Measurements from ENCODE around the gene SSBP3. TPM values are rescaled to one million over a fixed set of nuclear protein-coding genes. Genes with fewer than 3 reads are reported as not detected.

Gene SSBP3
- total and polyA plus RNA-seq, 5 donors: 25.4 to 55.8 (median 32.5) TPM

DNA sequence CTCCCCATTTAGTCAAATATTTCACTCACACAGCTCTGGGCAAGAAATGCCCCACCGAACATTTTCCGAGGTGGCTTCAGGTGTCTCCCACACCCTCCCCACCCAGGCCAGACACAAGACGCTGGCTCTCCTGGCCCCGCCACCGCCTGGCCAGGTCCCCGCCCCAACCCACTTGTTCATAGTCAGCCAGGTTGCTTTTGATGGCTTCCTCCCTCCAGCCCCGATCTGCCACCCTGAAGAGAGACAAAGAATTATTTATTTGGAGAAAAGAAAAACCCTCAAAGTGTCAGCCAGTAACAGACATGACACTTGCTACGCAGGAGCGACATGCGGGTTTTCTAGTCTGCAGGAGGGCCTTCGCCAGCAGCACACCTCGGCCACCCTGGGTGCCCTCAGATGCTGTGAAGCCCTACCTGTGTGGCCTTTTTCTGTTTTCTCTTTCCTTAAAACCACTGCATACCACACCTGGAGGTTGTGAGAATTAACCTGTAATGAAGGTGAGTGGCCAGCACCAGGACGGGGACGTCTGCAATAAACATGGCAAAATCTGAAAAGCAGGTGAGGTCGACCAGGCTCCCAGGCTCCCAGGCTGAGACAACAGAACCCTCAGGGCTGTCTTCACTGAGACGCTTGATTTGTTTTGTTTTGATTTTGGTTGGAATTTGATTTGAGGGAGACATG, 27.2 kb downstream of the SSBP3 start:
- DNase-seq (no peak), ATAC-seq (no peak)
- no peak overlapping the region for H3K27ac ChIP-seq (ENCODE audit: low read length)
- H3K27me3 ChIP-seq (ENCODE audit: control insufficient read depth, insufficient read depth): no peaks in the 10 kb centered on the region
- no peaks in the 10 kb centered on the region for H3K9me3 ChIP-seq (ENCODE audit: control insufficient read depth, low read length)
- 80% methylated on average over 16 of the region's 16 CpGs for WGBS
- H3K4me1 ChIP-seq (ENCODE audit: control insufficient read depth, insufficient read depth, low read length): peaks cover 31% of the 10 kb centered on the region
- H3K4me3 ChIP-seq (ENCODE audit: low read length): no peak overlapping the region
- intact Hi-C loops (cut with DNase I): no loop called here

- Histone ChIP-seq H3K4me3 (ENCODE audit: low read length) (no peak overlapping the region), H3K27me3 (ENCODE audit: control insufficient read depth, insufficient read depth) (no peaks in the 10 kb centered on the region), H3K27ac (ENCODE audit: low read length) (no peak overlapping the region), H3K4me1 (ENCODE audit: control insufficient read depth, insufficient read depth, low read length) (peaks cover 33% of the 10 kb centered on the region), H3K9me3 (ENCODE audit: control insufficient read depth, low read length) (no peaks in the 10 kb centered on the region)
- 52% methylated on average over 17 of the region's 17 CpGs for WGBS
- intact Hi-C loops (cut with DNase I): no loop called here
- ATAC-seq (no peak), DNase-seq (no peak)
These were observed 27.9 kb downstream of the SSBP3 start for GRCh38 chr1:54378157-54378873.

DNA sequence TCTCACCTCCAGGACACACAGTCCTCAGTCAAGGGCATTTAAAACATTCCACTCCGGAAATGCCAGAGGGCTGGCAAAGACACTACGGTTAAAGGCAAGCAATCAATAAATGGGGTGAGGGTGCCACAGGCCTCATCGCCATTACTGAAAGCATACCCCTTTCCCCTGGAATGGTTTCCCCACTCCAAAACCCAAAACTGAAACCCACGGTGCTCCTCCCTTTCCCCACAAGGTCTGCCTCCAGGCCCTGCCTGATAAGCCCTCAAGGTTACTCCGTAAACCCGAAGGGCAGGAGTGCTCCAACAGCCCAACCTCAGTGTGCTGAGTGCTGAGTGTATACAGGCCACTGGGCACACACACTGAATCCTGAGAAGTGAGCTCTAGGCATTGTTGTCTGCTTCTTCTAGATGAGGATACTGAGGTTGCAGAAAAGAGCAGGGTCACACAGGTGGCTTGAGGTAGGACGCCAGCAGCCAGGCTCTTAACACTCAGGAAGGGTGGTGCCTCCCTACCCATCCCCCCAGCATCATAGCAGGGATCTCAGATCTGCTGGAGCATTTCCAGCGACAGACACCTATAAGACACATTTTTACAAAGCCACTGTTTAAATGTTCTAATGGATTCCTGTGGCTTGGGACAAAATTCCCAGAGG, 29.0 kb downstream of the SSBP3 start:
- ATAC-seq: no peak
- intact Hi-C loops (cut with DNase I): no loop called here
- DNase-seq: no peak
- Histone ChIP-seq H3K4me3 (ENCODE audit: low read length) (no peak overlapping the region), H3K27ac (ENCODE audit: low read length) (peak overlapping the region; percentile 34), H3K4me1 (ENCODE audit: control insufficient read depth, insufficient read depth, low read length) (peaks cover 34% of the 10 kb centered on the region), H3K27me3 (ENCODE audit: control insufficient read depth, insufficient read depth) (no peaks in the 10 kb centered on the region), H3K9me3 (ENCODE audit: control insufficient read depth, low read length) (no peaks in the 10 kb centered on the region)
- 72% methylated on average over 8 of the region's 8 CpGs for WGBS

DNA sequence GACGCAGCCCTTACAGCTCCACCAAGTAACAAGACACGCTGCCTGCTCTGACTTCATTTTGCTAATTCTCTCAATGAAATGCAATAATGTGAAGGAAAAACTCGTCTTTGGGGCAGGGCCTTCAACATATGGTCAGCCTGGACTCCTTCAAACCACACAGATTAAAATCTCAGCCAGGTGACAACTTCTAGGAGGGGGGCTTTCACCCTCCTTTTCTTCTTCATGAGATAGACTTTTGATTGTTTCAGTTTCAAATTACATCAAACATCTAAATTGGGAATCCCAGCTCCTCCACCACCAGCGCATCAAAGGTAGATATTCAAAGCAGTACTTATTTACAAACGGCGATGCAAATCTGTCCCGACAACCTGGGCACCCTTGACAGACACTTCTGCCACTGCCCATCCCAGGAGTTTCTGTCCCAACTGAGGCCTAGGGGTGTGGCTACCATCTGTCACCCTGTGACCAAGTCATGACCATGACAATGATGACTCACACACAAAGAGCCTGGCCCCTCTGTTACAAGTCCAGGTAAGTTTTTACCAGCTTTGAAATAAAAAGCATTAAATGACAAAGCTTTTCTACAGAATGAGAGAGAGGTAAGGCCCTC, 29.7 kb downstream of the SSBP3 start:
- H3K4me3 ChIP-seq (ENCODE audit: low read length): no peak overlapping the region
- peaks cover 40% of the 10 kb centered on the region for H3K4me1 ChIP-seq (ENCODE audit: control insufficient read depth, insufficient read depth, low read length)
- H3K9me3 ChIP-seq (ENCODE audit: control insufficient read depth, low read length): no peaks in the 10 kb centered on the region
- no peak for DNase-seq
- WGBS: 90% methylated on average over 7 of the region's 7 CpGs
- intact Hi-C loops (cut with DNase I): no loop called here
- peak overlapping the region; percentile 38 for H3K27ac ChIP-seq (ENCODE audit: low read length)
- no peak for ATAC-seq
- no peaks in the 10 kb centered on the region for H3K27me3 ChIP-seq (ENCODE audit: control insufficient read depth, insufficient read depth)

DNA sequence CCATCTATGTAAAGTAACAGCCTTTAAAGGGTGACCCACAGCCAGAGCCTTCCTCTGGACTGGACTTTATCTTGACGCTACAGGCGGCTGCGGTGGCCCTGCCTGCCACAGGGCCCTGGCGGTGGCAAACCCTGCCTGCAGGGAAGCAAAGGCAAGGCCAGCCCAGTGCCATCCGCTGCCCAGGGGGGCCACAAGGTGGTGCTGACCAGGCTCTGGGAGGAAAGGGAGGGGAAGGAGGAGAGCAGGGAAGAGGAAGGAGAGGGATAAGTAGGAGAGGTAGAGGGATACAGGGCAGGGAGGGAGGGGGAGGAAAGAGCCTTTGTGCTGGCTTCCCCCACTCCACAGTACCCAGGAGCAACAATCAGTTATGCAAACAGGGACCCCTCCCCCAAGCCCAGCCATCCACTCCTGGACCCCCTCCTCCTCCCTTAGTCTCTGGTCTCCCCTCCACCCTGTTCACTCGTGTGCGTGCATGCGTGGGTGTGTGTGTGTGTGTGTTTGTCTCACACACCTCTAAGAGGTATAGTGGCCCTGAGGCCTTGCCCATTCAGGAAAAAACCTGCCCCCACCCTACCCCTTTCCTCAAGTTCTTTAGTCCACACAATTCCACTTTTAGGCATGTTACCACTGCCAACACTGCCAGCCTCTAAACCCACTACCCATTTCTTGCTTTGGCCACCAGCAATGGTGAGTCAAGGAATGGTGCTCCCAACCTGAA, 30.3 kb downstream of the SSBP3 start:
- Histone ChIP-seq H3K4me1 (ENCODE audit: control insufficient read depth, insufficient read depth, low read length) (peaks cover 46% of the 10 kb centered on the region), H3K4me3 (ENCODE audit: low read length) (no peak overlapping the region), H3K27me3 (ENCODE audit: control insufficient read depth, insufficient read depth) (no peaks in the 10 kb centered on the region), H3K9me3 (ENCODE audit: control insufficient read depth, low read length) (no peaks in the 10 kb centered on the region), H3K27ac (ENCODE audit: low read length) (peak overlapping the region; percentile 14)
- DNase-seq (peak in 1 of 3 donors; percentile 57), ATAC-seq (no peak)
- intact Hi-C loops (cut with DNase I): no loop called here
- 68% methylated on average over 8 of the region's 8 CpGs for WGBS

DNA sequence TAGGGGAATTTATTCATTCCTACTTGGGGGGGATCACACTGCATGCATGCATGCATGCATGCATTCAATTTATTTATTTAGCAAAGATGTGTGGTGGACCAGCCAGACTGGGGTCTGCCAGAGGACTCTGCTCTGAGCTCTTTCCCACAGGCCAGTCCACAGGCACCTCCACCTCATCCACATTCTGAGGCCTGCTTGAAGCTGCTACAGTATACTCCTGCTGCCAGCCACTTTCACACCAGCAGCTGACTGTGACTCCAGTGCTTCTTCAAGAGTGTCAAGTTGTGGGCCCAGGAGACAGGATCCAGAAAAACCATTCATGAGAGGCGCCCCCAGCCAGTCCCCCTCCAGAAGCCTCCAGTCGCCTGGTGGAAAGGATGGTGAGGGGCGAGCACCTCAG, 30.9 kb downstream of the SSBP3 start:
- intact Hi-C loops (cut with DNase I): no loop called here
- peaks cover 49% of the 10 kb centered on the region for H3K4me1 ChIP-seq (ENCODE audit: control insufficient read depth, insufficient read depth, low read length)
- ATAC-seq (no peak), DNase-seq (peak in 1 of 3 donors; percentile 38)
- no peaks in the 10 kb centered on the region for H3K9me3 ChIP-seq (ENCODE audit: control insufficient read depth, low read length)
- 85% methylated on average over 3 of the region's 3 CpGs for WGBS
- H3K27ac ChIP-seq (ENCODE audit: low read length): peak overlapping the region; percentile 0
- H3K27me3 ChIP-seq (ENCODE audit: control insufficient read depth, insufficient read depth): no peaks in the 10 kb centered on the region
- no peak overlapping the region for H3K4me3 ChIP-seq (ENCODE audit: low read length)

GRCh38 chr1:54374766-54375165, 31.4 kb downstream of the SSBP3 start:
- DNase-seq: peak in 1 of 3 donors; percentile 68
- intact Hi-C loops (cut with DNase I): no loop called here
- Histone ChIP-seq H3K9me3 (ENCODE audit: control insufficient read depth, low read length) (no peaks in the 10 kb centered on the region), H3K27ac (ENCODE audit: low read length) (no peak overlapping the region), H3K27me3 (ENCODE audit: control insufficient read depth, insufficient read depth) (no peaks in the 10 kb centered on the region), H3K4me3 (ENCODE audit: low read length) (no peak overlapping the region), H3K4me1 (ENCODE audit: control insufficient read depth, insufficient read depth, low read length) (peaks cover 44% of the 10 kb centered on the region)
- no peak for ATAC-seq
- WGBS: 36% methylated on average over 8 of the region's 8 CpGs

GRCh38 chr1:54372978-54373377, 33.2 kb downstream of the SSBP3 start:
- no peak overlapping the region for H3K27ac ChIP-seq (ENCODE audit: low read length)
- no peak for ATAC-seq
- no peaks in the 10 kb centered on the region for H3K9me3 ChIP-seq (ENCODE audit: control insufficient read depth, low read length)
- no peak overlapping the region for H3K4me3 ChIP-seq (ENCODE audit: low read length)
- intact Hi-C loops (cut with DNase I): no loop called here
- no peaks in the 10 kb centered on the region for H3K27me3 ChIP-seq (ENCODE audit: control insufficient read depth, insufficient read depth)
- peaks cover 33% of the 10 kb centered on the region for H3K4me1 ChIP-seq (ENCODE audit: control insufficient read depth, insufficient read depth, low read length)
- 88% methylated on average over 8 of the region's 8 CpGs for WGBS
- peak in 1 of 3 donors; percentile 13 for DNase-seq

DNA sequence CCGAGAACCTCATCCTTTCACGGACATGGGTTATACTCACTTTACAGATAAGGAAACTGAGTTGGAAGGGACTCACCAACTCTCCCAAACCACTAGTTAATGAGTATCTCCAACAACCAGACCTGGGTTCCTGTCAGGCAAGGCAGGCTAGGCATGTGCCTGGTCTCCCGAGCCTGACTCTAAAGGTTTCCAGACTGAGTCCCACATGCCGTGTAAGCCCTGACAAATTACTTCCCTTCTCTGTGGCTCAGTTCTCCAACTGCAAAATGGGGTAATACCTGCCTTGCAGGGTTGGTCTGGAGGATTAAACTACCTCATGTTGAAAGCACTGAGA, 34.3 kb downstream of the SSBP3 start:
- H3K27me3 ChIP-seq (ENCODE audit: control insufficient read depth, insufficient read depth): no peaks in the 10 kb centered on the region
- H3K4me3 ChIP-seq (ENCODE audit: low read length): no peak overlapping the region
- no peak for DNase-seq
- H3K9me3 ChIP-seq (ENCODE audit: control insufficient read depth, low read length): no peaks in the 10 kb centered on the region
- ATAC-seq: no peak
- H3K27ac ChIP-seq (ENCODE audit: low read length): no peak overlapping the region
- 63% methylated on average over 4 of the region's 4 CpGs for WGBS
- intact Hi-C loops (cut with DNase I): no loop called here
- peaks cover 28% of the 10 kb centered on the region for H3K4me1 ChIP-seq (ENCODE audit: control insufficient read depth, insufficient read depth, low read length)

GRCh38 chr1:54371038-54371941, 34.9 kb downstream of the SSBP3 start:
- intact Hi-C loops (cut with DNase I): no loop called here
- no peak overlapping the region for H3K4me3 ChIP-seq (ENCODE audit: low read length)
- no peak overlapping the region for H3K27ac ChIP-seq (ENCODE audit: low read length)
- WGBS: 63% methylated on average over 17 of the region's 17 CpGs
- peaks cover 25% of the 10 kb centered on the region for H3K4me1 ChIP-seq (ENCODE audit: control insufficient read depth, insufficient read depth, low read length)
- no peaks in the 10 kb centered on the region for H3K27me3 ChIP-seq (ENCODE audit: control insufficient read depth, insufficient read depth)
- no peaks in the 10 kb centered on the region for H3K9me3 ChIP-seq (ENCODE audit: control insufficient read depth, low read length)
- ATAC-seq (peak in 1 of 2 donors; percentile 9), DNase-seq (peak in 1 of 3 donors; percentile 66)
